IPS-15b (cell line): ENCODE measurements around the gene TFEC.
"Not testable (repeated sequence)": the region's sequence is repeated elsewhere in the genome, so short reads cannot be mapped to it uniquely, and the experiment has no call there.

ENCODE experiments used
- H3K27me3 ChIP-seq: one replicate; pipeline ENCODE4 v1.6.1; 2013; ENCODE audit warnings: low read length; ENCODE audit not compliant: control insufficient read depth, insufficient read depth
- H3K36me3 ChIP-seq: one replicate; pipeline ENCODE4 v1.6.1; 2013; ENCODE audit warnings: low read length; ENCODE audit not compliant: control insufficient read depth, insufficient read depth
- H3K4me1 ChIP-seq: one replicate; pipeline ENCODE4 v1.6.1; 2013; ENCODE audit warnings: mild to moderate bottlenecking, low read length; ENCODE audit not compliant: control insufficient read depth, insufficient read depth
- H3K4me3 ChIP-seq: one replicate; pipeline ENCODE4 v1.5.1; 2013; ENCODE audit warnings: low read depth, low read length
- H3K9ac ChIP-seq: one replicate; pipeline ENCODE4 v1.6.1; 2013; ENCODE audit warnings: low read depth, mild to moderate bottlenecking, low read length
- H3K9me3 ChIP-seq: one replicate; pipeline ENCODE4 v1.6.1; 2013; ENCODE audit warnings: mild to moderate bottlenecking, low read length; ENCODE audit not compliant: control insufficient read depth, insufficient read depth

The TFEC gene

DNA sequence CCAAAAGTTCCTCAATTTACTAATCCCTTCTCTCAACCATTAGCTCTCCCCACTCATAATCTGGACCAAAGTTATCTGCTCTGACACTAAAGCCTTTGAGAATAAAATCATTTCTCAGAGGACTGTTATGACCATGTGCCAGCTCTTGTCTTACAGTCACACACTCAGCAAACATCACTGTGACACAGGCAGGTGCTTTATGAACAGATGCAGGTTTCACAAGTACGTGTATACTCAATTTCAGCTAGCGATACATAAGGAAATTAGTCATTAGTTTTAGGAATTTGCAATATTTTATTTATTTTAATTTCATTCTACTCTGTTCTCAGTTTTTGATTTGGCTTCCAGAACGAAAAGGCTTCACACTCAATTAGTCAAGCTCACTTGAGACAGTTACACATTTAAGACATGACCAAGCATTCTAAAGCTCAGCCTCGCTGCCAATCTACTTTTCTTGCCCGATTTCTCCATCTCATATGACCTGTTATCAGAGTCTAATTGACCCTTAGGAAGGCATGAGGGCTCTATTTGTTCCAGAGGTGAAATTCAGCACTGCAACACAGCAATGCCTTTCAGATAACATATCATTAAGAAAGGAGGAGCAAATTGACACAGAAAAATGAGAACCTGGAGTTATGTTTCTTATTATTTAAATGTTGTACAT lies 76.8 kb downstream of the TFEC start:
- no peaks in the 10 kb centered on the region for H3K27me3 ChIP-seq

GRCh38 chr7:115952832-115953231 lies 77.7 kb downstream of the TFEC start:
- Histone ChIP-seq H3K9me3 (no peaks in the 10 kb centered on the region), H3K9ac (no peak overlapping the region), H3K36me3 (no peaks in the 10 kb centered on the region), H3K4me3 (no peak overlapping the region), H3K4me1 (no peaks in the 10 kb centered on the region), H3K27me3 (no peaks in the 10 kb centered on the region)

More for the DNA sequence above, 76.8 kb downstream of the TFEC start:
- H3K4me3 ChIP-seq: no peak overlapping the region
- no peaks in the 10 kb centered on the region for H3K36me3 ChIP-seq
- H3K9me3 ChIP-seq: no peaks in the 10 kb centered on the region
- no peaks in the 10 kb centered on the region for H3K4me1 ChIP-seq
- no peak overlapping the region for H3K9ac ChIP-seq

GRCh38 chr7:115951547-115951946 lies 79.0 kb downstream of the TFEC start:
- Histone ChIP-seq H3K4me1 (no peaks in the 10 kb centered on the region), H3K9ac (no peak overlapping the region), H3K36me3 (no peaks in the 10 kb centered on the region), H3K4me3 (no peak overlapping the region), H3K27me3 (no peaks in the 10 kb centered on the region), H3K9me3 (no peaks in the 10 kb centered on the region)

GRCh38 chr7:115941703-115942268 lies 88.8 kb downstream of the TFEC start:
- H3K36me3 ChIP-seq: no peaks in the 10 kb centered on the region
- H3K9ac ChIP-seq: no peak overlapping the region

DNA sequence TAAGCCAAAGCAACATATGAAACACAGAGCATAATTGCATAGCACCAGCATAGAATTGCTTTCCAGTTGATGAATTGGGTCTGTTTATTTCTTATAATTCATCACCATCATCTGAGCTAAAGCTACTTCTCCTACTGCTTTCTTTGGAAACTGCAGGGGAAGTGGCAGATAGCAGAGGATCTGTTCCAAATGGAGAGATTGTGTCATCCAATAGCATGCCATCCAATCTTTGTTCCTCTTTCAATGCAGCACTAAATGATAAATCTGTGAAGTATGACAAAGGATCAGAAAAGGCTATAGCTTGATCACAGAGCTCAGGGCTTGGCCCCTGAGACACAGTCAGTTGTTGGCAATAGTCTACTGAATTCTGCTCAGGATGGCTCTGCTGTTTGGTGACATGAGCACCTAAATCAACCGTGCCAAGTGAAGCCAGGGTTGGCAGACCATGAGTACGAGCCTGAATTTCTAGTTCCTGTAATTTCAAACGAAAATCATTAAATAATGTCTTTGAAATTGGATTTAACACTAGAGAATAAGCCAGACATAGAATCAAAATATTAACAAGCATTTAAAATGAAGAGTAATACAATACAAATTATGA lies 90.0 kb downstream of the TFEC start:
- Histone ChIP-seq H3K9me3 (no peaks in the 10 kb centered on the region), H3K27me3 (no peaks in the 10 kb centered on the region), H3K4me3 (no peak overlapping the region), H3K9ac (no peak overlapping the region), H3K36me3 (no peaks in the 10 kb centered on the region), H3K4me1 (no peaks in the 10 kb centered on the region)

More at GRCh38 chr7:115941703-115942268, 88.8 kb downstream of the TFEC start:
- Histone ChIP-seq H3K27me3 (no peaks in the 10 kb centered on the region), H3K4me1 (no peaks in the 10 kb centered on the region), H3K4me3 (no peak overlapping the region), H3K9me3 (no peaks in the 10 kb centered on the region)

- Histone ChIP-seq H3K4me1 (no peaks in the 10 kb centered on the region), H3K9ac (no peak overlapping the region), H3K4me3 (no peak overlapping the region), H3K9me3 (no peaks in the 10 kb centered on the region), H3K27me3 (no peaks in the 10 kb centered on the region), H3K36me3 (no peaks in the 10 kb centered on the region)
Observed at GRCh38 chr7:115937960-115938359, 92.6 kb downstream of the TFEC start.

GRCh38 chr7:115933471-115933870 lies 97.1 kb downstream of the TFEC start:
- no peak overlapping the region for H3K9ac ChIP-seq
- no peaks in the 10 kb centered on the region for H3K4me1 ChIP-seq
- no peaks in the 10 kb centered on the region for H3K9me3 ChIP-seq
- no peak overlapping the region for H3K4me3 ChIP-seq
- no peaks in the 10 kb centered on the region for H3K36me3 ChIP-seq
- H3K27me3 ChIP-seq: no peaks in the 10 kb centered on the region

DNA sequence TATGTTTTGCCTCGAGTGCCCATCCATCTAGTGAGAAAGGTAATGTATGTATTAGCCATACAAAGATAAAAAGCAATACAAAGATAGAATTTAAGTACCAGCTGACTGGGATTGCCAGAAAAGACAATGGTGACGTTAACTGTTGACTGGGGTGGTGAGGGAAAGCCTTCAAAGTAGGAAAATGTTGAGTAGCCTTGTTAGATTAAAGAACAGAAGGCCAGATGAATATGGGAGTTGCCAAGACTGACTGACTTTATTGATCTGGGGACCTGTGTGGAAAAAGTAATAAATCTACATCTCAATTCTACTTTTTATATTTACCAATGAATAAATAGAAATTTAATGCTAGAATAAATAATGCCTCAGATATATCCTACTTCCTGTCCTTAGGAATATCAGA lies 97.7 kb downstream of the TFEC start:
- Histone ChIP-seq H3K4me3 (no peak overlapping the region), H3K9me3 (no peaks in the 10 kb centered on the region), H3K4me1 (no peaks in the 10 kb centered on the region), H3K9ac (no peak overlapping the region), H3K27me3 (no peaks in the 10 kb centered on the region), H3K36me3 (no peaks in the 10 kb centered on the region)

GRCh38 chr7:115930184-115930583 lies 100.4 kb downstream of the TFEC start:
- H3K9me3 ChIP-seq, H3K27me3 ChIP-seq, H3K9ac ChIP-seq, H3K4me1 ChIP-seq, H3K36me3 ChIP-seq, H3K4me3 ChIP-seq: not testable (repeated sequence)

- H3K9ac ChIP-seq, H3K27me3 ChIP-seq, H3K36me3 ChIP-seq, H3K4me3 ChIP-seq, H3K9me3 ChIP-seq, H3K4me1 ChIP-seq: not testable (repeated sequence)
Observed at GRCh38 chr7:115929736-115930135, 100.8 kb downstream of the TFEC start.

GRCh38 chr7:115924411-115924810 lies 106.2 kb downstream of the TFEC start:
- Histone ChIP-seq H3K4me1 (no peaks in the 10 kb centered on the region), H3K9ac (no peak overlapping the region), H3K4me3 (no peak overlapping the region), H3K36me3 (no peaks in the 10 kb centered on the region), H3K9me3 (no peaks in the 10 kb centered on the region), H3K27me3 (no peaks in the 10 kb centered on the region)

DNA sequence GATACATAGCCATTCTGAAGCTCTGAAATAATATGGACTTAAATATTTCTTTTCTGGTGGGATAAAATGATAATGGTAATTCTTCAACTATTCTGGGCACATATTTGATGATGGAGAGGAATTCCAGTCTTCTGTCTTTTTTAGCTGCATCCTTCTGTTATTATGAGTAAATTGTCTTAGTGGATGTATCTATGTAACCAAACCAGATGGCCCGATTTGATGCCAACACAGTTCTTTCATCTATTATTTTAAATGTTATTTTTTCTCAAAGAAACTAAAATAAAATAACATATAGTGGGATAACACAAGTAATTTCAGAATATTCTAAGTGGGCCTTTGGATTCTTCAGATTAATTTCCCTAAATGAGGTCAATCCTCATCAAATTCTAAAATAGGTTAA lies 110.2 kb downstream of the TFEC start:
- no peaks in the 10 kb centered on the region for H3K27me3 ChIP-seq
- H3K9ac ChIP-seq: no peak overlapping the region
- no peaks in the 10 kb centered on the region for H3K9me3 ChIP-seq
- H3K36me3 ChIP-seq: no peaks in the 10 kb centered on the region
- H3K4me3 ChIP-seq: no peak overlapping the region
- no peaks in the 10 kb centered on the region for H3K4me1 ChIP-seq
